K562 (cell line): Measurements from ENCODE around the gene ZNF692. TPM values are rescaled to one million over a fixed set of nuclear protein-coding genes. Genes with fewer than 3 reads are reported as not detected.

Experiments used
- ATAC-seq: fragments of 200-7000 bp; cut with Tn5 transposase; 3 replicates; pipeline ENCODE4 v1.9.1; 2020; ENCODE audit warnings: moderate library complexity
- BruUV-seq: library from RNA; stranded (reverse); fragments of 400-500 nt; replicated peaks from 2 replicates; lab custom pipeline; 2021; lab: Mats Ljungman, UMichigan
- CTCF ChIA-PET: fragments of 300-600 bp; formaldehyde crosslinking; extraction: SDS; loops from one replicate; lab custom pipeline; 2021; ENCODE audit warnings: low intra/inter-chr PET ratio; lab: Yijun Ruan, JAX
- POLR2A ChIA-PET: fragments of 300-600, 350-650 bp; sonication (Branson Sonifier 250); formaldehyde crosslinking; extraction: SDS; loops from one replicate; lab custom pipeline; 2021; ENCODE audit warnings: antibody characterized with exemption, inconsistent platforms; lab: Yijun Ruan, JAX
- DNase-seq, 4 experiments: peaks; one replicate each; pipeline versions ENCODE4 v3.0.0 to v3.0.0-alpha.2; 2011 to 2018; ENCODE audit warnings: low spot score in 3 of 4, mixed read lengths in 3 of 4; ENCODE audit errors: extremely low read depth in 1 of 4
- FAIRE-seq: peaks from 2 replicates; lab custom pipeline; 2011; peaks lifted over from hg19 to GRCh38; lab: Jason Lieb, UNC
- H2AFZ ChIP-seq: 2 replicates; pipeline ENCODE4 v1.6.0; 2011; ENCODE audit warnings: low read depth, low read length, control low read depth, inconsistent platforms
- H3K27ac ChIP-seq: fragments of 200-600 bp; 3 replicates; pipeline ENCODE4 v1.8.0; 2011; ENCODE audit warnings: low read depth, mild to moderate bottlenecking, control low read depth, inconsistent platforms, low read length, moderate library complexity, mixed read lengths; ENCODE audit errors: extremely low read depth
- H3K27me3 ChIP-seq, 2 experiments: fragments of 300-600 bp in 1 of 2; 2 replicates in 1 of 2; 3 replicates in 1 of 2; pipeline versions ENCODE4 v1.6.0 to v1.8.0; 2011; ENCODE audit warnings: inconsistent platforms in 2 of 2, low read length in 2 of 2, mild to moderate bottlenecking in 1 of 2, mixed read lengths in 1 of 2, moderate library complexity in 1 of 2; ENCODE audit not compliant: control insufficient read depth in 2 of 2, insufficient read depth in 2 of 2
- H3K36me3 ChIP-seq: fragments of 300-600 bp; 3 replicates; pipeline ENCODE4 v1.8.0; 2011; ENCODE audit warnings: mild to moderate bottlenecking, low read length, inconsistent platforms; ENCODE audit not compliant: control insufficient read depth, insufficient read depth
- H3K4me1 ChIP-seq, 2 experiments: fragments of 200-600 bp in 1 of 2; replicated peaks in 1 of 2; 2 replicates in 1 of 2; 3 replicates in 1 of 2; pipeline versions ENCODE4 v1.5.1 to v1.8.0; 2011; ENCODE audit warnings: inconsistent platforms in 2 of 2, low read length in 2 of 2, mild to moderate bottlenecking in 1 of 2, mixed read lengths in 1 of 2, moderate library complexity in 1 of 2; ENCODE audit not compliant: control insufficient read depth in 2 of 2, insufficient read depth in 2 of 2
- H3K4me2 ChIP-seq: 2 replicates; pipeline ENCODE4 v1.6.1; 2011; ENCODE audit warnings: low read length, control low read depth, inconsistent platforms, mixed read lengths; ENCODE audit not compliant: insufficient read depth
- H3K4me3 ChIP-seq: fragments of 200-600 bp; sonication (generic), shearing (Covaris generic); 2 replicates; pipeline ENCODE4 v1.5.1; 2016; ENCODE audit warnings: control low read depth, inconsistent platforms
- H3K79me2 ChIP-seq: fragments of 200-600 bp; 3 replicates; pipeline ENCODE4 v1.8.0; 2011; ENCODE audit warnings: low read length, inconsistent platforms; ENCODE audit not compliant: control insufficient read depth, insufficient read depth
- H3K9ac ChIP-seq, 2 experiments: 2 replicates each; pipeline versions ENCODE4 v1.6.0 to v1.6.1; 2011; ENCODE audit warnings: low read depth in 2 of 2, low read length in 2 of 2, control low read depth in 1 of 2, inconsistent platforms in 1 of 2, mild to moderate bottlenecking in 1 of 2, mixed read lengths in 1 of 2; ENCODE audit not compliant: insufficient read depth in 1 of 2
- H3K9me1 ChIP-seq: one replicate; pipeline ENCODE4 v1.6.0; 2011; ENCODE audit warnings: inconsistent platforms, mild to moderate bottlenecking, low read length, moderate library complexity; ENCODE audit not compliant: control insufficient read depth, insufficient read depth
- H3K9me3 ChIP-seq: replicated peaks from 2 replicates; pipeline ENCODE4 v1.5.1; 2011; ENCODE audit warnings: low read depth, low read length, inconsistent platforms; ENCODE audit not compliant: control insufficient read depth, insufficient read depth
- H4K20me1 ChIP-seq: replicated peaks from 2 replicates; pipeline ENCODE4 v1.6.1; 2011; ENCODE audit warnings: low read length, inconsistent platforms, mixed read lengths; ENCODE audit not compliant: control insufficient read depth, insufficient read depth
- CXXC5 ChIP-seq: fragments of 250-450 bp; sonication (Bioruptor Pico); IDR thresholded peaks from 2 replicates; pipeline ENCODE4 v1.8.0; 2022; ENCODE audit warnings: inconsistent platforms, mild to moderate bottlenecking, moderate library complexity
- E2F6 ChIP-seq, 2 experiments: IDR thresholded peaks; 2 replicates each; pipeline ENCODE4 v1.6.1; 2011; ENCODE audit warnings: borderline replicate concordance in 1 of 2, control low read depth in 1 of 2, low read depth in 1 of 2, low read length in 1 of 2, mild to moderate bottlenecking in 1 of 2, mixed read lengths in 1 of 2, moderate library complexity in 1 of 2; ENCODE audit not compliant: insufficient read depth in 1 of 2, insufficient read length in 1 of 2, poor library complexity in 1 of 2, severe bottlenecking in 1 of 2; ENCODE audit errors: extremely low read depth in 1 of 2
- ID3 ChIP-seq, 2 experiments: fragments of 250-450 bp in 1 of 2; fragments of 450-650 bp in 1 of 2; sonication (Bioruptor Pico) in 1 of 2; IDR thresholded peaks; 2 replicates each; pipeline versions ENCODE4 v1.6.1 to v1.8.0; 2016 to 2021; ENCODE audit warnings: mild to moderate bottlenecking in 2 of 2, moderate library complexity in 2 of 2, missing compliant biosample characterization in 1 of 2, missing genetic modification characterization in 1 of 2
- OTX1 ChIP-seq: fragments of 450-650 bp; formaldehyde crosslinking; IDR thresholded peaks from 2 replicates; pipeline ENCODE4 v1.4.0; 2022; ENCODE audit warnings: mild to moderate bottlenecking
- PURB ChIP-seq: sonication (generic); formaldehyde crosslinking; IDR thresholded peaks from 2 replicates; pipeline ENCODE4 v1.9.0; 2021; ENCODE audit warnings: low read depth, mild to moderate bottlenecking, missing genetic modification reagents
- RBFOX2 ChIP-seq: fragments of 200-400 bp; formaldehyde crosslinking; IDR thresholded peaks from 2 replicates; pipeline ENCODE4 v1.6.1; 2017; ENCODE audit warnings: low read depth, mild to moderate bottlenecking, low read length, moderate library complexity
- SMAD4 ChIP-seq: fragments of 250-450 bp; sonication (Bioruptor Pico); conservative IDR thresholded peaks from 2 replicates; pipeline ENCODE4 v1.8.0; 2021; ENCODE audit warnings: inconsistent platforms, mild to moderate bottlenecking, moderate library complexity
- SNIP1 ChIP-seq: fragments of 450-650 bp; IDR thresholded peaks from 2 replicates; pipeline ENCODE4 v1.7.1; 2017; ENCODE audit warnings: low read depth, mild to moderate bottlenecking
- SUPT5H ChIP-seq: fragments of 450-650 bp; IDR thresholded peaks from 2 replicates; pipeline ENCODE4 v1.6.1; 2016
- TGIF2 ChIP-seq: sonication (generic); formaldehyde crosslinking; IDR thresholded peaks from 2 replicates; pipeline ENCODE4 v1.8.1; 2022; ENCODE audit warnings: mild to moderate bottlenecking, missing genetic modification reagents, moderate library complexity
- ZBTB5 ChIP-seq: fragments of 450-650 bp; IDR thresholded peaks from 2 replicates; pipeline ENCODE4 v1.6.1; 2017; ENCODE audit warnings: antibody characterized with exemption
- WGBS: fragments of 100-300 bp; shearing (Covaris generic); methylation state at CpG from one replicate; pipeline ENCODE4 v1.1.6; 2016; ENCODE audit warnings: low coverage, mixed read lengths; ENCODE audit not compliant: insufficient coverage; ENCODE audit errors: missing lambda C conversion rate; 5-methylcytosine and 5-hydroxymethylcytosine counted together
- in situ Hi-C: fragments of 300-500 bp; cut with MboI; formaldehyde crosslinking; loops from 4 replicates; pipeline ENCODE4 v1.15.0; 2018; ENCODE audit warnings: inconsistent platforms, mixed read lengths
- intact Hi-C: fragments of 100-400 bp; cut with micrococcal nuclease; formaldehyde crosslinking; loops from 2 replicates; pipeline ENCODE4 v1.14.2; 2022
- polyA plus RNA-seq, 8 experiments: library from polyadenylated mRNA; depleted of rRNA in 4 of 8; stranded (reverse) in 5 of 8; unstranded in 3 of 8; fragments of >200 nt; fragmentation: Nextera tagmentation in 2 of 8; fragmentation: Illumina TruSeq in 1 of 8; extraction: Ambion mirVana in 2 of 8; extraction: Trizol in 1 of 8; gene quantifications; 2 replicates each; pipeline versions ENCODE4 v1.2.1 to v1.2.3, GENCODE V29; 2011 to 2014; ENCODE audit warnings: inconsistent platforms in 1 of 8, missing spikeins in 1 of 8
- total RNA-seq, 7 experiments: library from RNA; depleted of rRNA in 6 of 7; stranded (reverse); fragments of >200 nt in 6 of 7; fragmentation: Illumina TruSeq in 2 of 7; extraction: Trizol in 2 of 7; gene quantifications; 2 replicates each; pipeline versions ENCODE4 v1.2.1 to v1.2.3, GENCODE V29; 2011 to 2021; ENCODE audit warnings: low replicate concordance in 1 of 7
- TF ChIP-seq, protein P1 (sequence below): fragments of 450-650 bp; formaldehyde crosslinking; IDR thresholded peaks from 2 replicates; pipeline ENCODE4 v1.4.0; 2022; ENCODE audit warnings: missing genetic modification characterization

The ZNF692 gene
- total and polyA plus RNA-seq, 9 of the 15 experiments (the other 6 are each of a cell fraction or from before 2014, with no cell fraction given), result 8.4 to 143 (median 55.9) TPM

GRCh38 chr1:248837045-248837780, 21.7 kb downstream of the ZNF692 start (continued):
- TF ChIP-seq ZBTB5 (no peak), ID3 (CRISPR knock-in tag; IDR thresholded peaks at IDR 0.05) (no peak), ID3 (tag; IDR thresholded peaks at IDR 0.05) (no peak), CXXC5 (no peak)

GRCh38 chr1:248834343-248834940, 24.4 kb downstream of the ZNF692 start:
- Histone ChIP-seq H3K9me3 (0 out of 2 replicates have a peak, but pooled peaks cover 5% of the 10 kb centered on the region), H3K9ac (peak overlapping the region; percentile 40 to 54; a peak in 3 of 4 replicates), H3K27ac (peak overlapping the region; percentile 52), H3K79me2 (peaks cover 21% of the 10 kb centered on the region), H3K4me2 (peak overlapping the region; percentile 67), H2AFZ (peak overlapping the region; percentile 94), H3K9me1 (no peaks in the 10 kb centered on the region), H3K4me3 (no peak overlapping the region), H4K20me1 (no peaks in the 10 kb centered on the region), H3K36me3 (no peaks in the 10 kb centered on the region), H3K4me1 (peaks cover 34 to 38% of the 10 kb centered on the region in 2 experiments), H3K27me3 (no peaks in the 10 kb centered on the region)
- BruUV-seq, result no TSS peak
- POLR2A ChIA-PET, result interaction anchor here (6.1 kb wide), 1 partner anchor 8 kb away, joined by 78 read pairs; the partner anchor contains the start of gene SH3BP5L
- intact Hi-C loops, result no loop called here
- in situ Hi-C loops, result no loop called here
- CTCF ChIA-PET, result no interaction called here
- FAIRE-seq (no peak), ATAC-seq (no peak), DNase-seq (peak in 1 of 4 experiments; percentile 68)
- WGBS, result 24% methylated on average over 7 of the region's 7 CpGs
- TF ChIP-seq TGIF2 (CRISPR knock-in tag), result no peak
- TF ChIP-seq PURB, result no peak
- no peak for TF ChIP-seq OTX1 (CRISPR knock-in tag)
- no peak for TF ChIP-seq SNIP1
- TF ChIP-seq SMAD4 (CRISPR knock-in tag), result 0 out of 2 replicates have a peak, but pooled peaks have one; percentile 24
- peak in 1 of 2 experiments; percentile 9 for TF ChIP-seq E2F6 (IDR thresholded peaks at IDR 0.05; ENCODE audit: borderline replicate concordance in 1 of 2, extremely low read depth in 1 of 2, insufficient read depth in 1 of 2, insufficient read length in 1 of 2, low read depth in 1 of 2, low read length in 1 of 2, poor library complexity in 1 of 2, severe bottlenecking in 1 of 2)
- peak; percentile 38; the same call in 1 of the 2 replicates for TF ChIP-seq SUPT5H
- TF ChIP-seq RBFOX2, result no peak
- TF ChIP-seq, protein P1, sequence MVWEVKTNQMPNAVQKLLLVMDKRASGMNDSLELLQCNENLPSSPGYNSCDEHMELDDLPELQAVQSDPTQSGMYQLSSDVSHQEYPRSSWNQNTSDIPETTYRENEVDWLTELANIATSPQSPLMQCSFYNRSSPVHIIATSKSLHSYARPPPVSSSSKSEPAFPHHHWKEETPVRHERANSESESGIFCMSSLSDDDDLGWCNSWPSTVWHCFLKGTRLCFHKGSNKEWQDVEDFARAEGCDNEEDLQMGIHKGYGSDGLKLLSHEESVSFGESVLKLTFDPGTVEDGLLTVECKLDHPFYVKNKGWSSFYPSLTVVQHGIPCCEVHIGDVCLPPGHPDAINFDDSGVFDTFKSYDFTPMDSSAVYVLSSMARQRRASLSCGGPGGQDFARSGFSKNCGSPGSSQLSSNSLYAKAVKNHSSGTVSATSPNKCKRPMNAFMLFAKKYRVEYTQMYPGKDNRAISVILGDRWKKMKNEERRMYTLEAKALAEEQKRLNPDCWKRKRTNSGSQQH (CRISPR knock-in tag), result 0 out of 2 replicates have a peak, but pooled peaks have one; percentile 53
